CD4-positive, alpha-beta T cell (primary cell): ENCODE measurements around the gene BRMS1. TPM values are rescaled to one million over a fixed set of nuclear protein-coding genes. Genes with fewer than 3 reads are reported as not detected.

ENCODE experiments used
- ATAC-seq: fragments of 200-7000 bp; cut with Tn5 transposase; one replicate; pipeline ENCODE4 v1.10.0; 2022; ENCODE audit warnings: mild to moderate bottlenecking; ENCODE audit not compliant: poor library complexity
- CTCF ChIA-PET: fragments of 350-600 bp; sonication (Branson Sonifier 250); formaldehyde crosslinking; loops from one replicate; lab custom pipeline; 2021; ENCODE audit warnings: antibody characterized with exemption, inconsistent platforms; lab: Charles Lee
- POLR2A ChIA-PET: fragments of 350-600 bp; sonication (Branson Sonifier 250); formaldehyde crosslinking; loops from one replicate; lab custom pipeline; 2021; ENCODE audit warnings: antibody characterized with exemption, inconsistent platforms; lab: Charles Lee
- DNase-seq, 14 experiments: peaks; one replicate each; pipeline ENCODE4 v3.0.0-alpha.2; 2013 to 2020; ENCODE audit warnings: mixed read lengths in 2 of 14
- H3K27ac ChIP-seq, 2 donors: one replicate each; pipeline versions ENCODE4 v1.5.1 to v1.7.0; 2013; ENCODE audit warnings: low read length in 2 of 2, low read depth in 1 of 2, mild to moderate bottlenecking in 1 of 2
- H3K27me3 ChIP-seq, 2 experiments: 1 replicate in 1 of 2; 2 replicates in 1 of 2; pipeline versions ENCODE4 v1.6.1 to v1.7.0; 2013; ENCODE audit warnings: low read length in 2 of 2, control low read depth in 1 of 2, mild to moderate bottlenecking in 1 of 2, moderate library complexity in 1 of 2; ENCODE audit not compliant: insufficient read depth in 2 of 2, control insufficient read depth in 1 of 2
- H3K36me3 ChIP-seq: one replicate; pipeline ENCODE4 v1.6.1; 2013; ENCODE audit warnings: low read length, control low read depth; ENCODE audit not compliant: insufficient read depth
- H3K4me1 ChIP-seq: one replicate; pipeline ENCODE4 v1.6.1; 2013; ENCODE audit warnings: low read length, control low read depth; ENCODE audit not compliant: insufficient read depth
- H3K4me3 ChIP-seq: one replicate; pipeline ENCODE4 v1.5.1; 2013; ENCODE audit warnings: mild to moderate bottlenecking, low read length, moderate library complexity
- H3K9me3 ChIP-seq, 2 experiments: 1 replicate in 1 of 2; 2 replicates in 1 of 2; pipeline versions ENCODE4 v1.6.1 to v1.7.0; 2013; ENCODE audit warnings: low read length in 2 of 2, mild to moderate bottlenecking in 2 of 2, control low read depth in 1 of 2, moderate library complexity in 1 of 2; ENCODE audit not compliant: control insufficient read depth in 1 of 2, insufficient read depth in 1 of 2
- H3K27ac Mint-ChIP-seq: one replicate; pipeline ENCODE4 v1.8.0; 2020; ENCODE audit warnings: mixed read lengths
- H3K27me3 Mint-ChIP-seq: one replicate; pipeline ENCODE4 v1.8.0; 2021; ENCODE audit warnings: mixed read lengths
- H3K36me3 Mint-ChIP-seq: one replicate; pipeline ENCODE4 v1.8.0; 2021; ENCODE audit warnings: low read depth, mixed read lengths
- H3K4me1 Mint-ChIP-seq: one replicate; pipeline ENCODE4 v1.8.0; 2021; ENCODE audit warnings: low read depth, mixed read lengths
- H3K4me3 Mint-ChIP-seq: one replicate; pipeline ENCODE4 v1.8.0; 2020; ENCODE audit warnings: mild to moderate bottlenecking, mixed read lengths
- H3K9me3 Mint-ChIP-seq: one replicate; pipeline ENCODE4 v1.8.0; 2020; ENCODE audit warnings: mixed read lengths
- CTCF ChIP-seq: fragments of 200-600 bp; IDR thresholded peaks from one replicate; pipeline ENCODE4 v1.8.0; 2022; ENCODE audit warnings: antibody characterized with exemption, mild to moderate bottlenecking
- intact Hi-C, 2 experiments: fragments of 100-400 bp; cut with DNase I in 1 of 2; cut with micrococcal nuclease in 1 of 2; formaldehyde crosslinking; loops; one replicate each; pipeline versions ENCODE4 v1.15.1 to v1.9.0; 2023 to 2025; cut with DNase I, micrococcal nuclease
- total RNA-seq, 174 experiments: library from RNA in 2 of 174; stranded (reverse) in 2 of 174; gene quantifications; one replicate each; pipeline ENCODE4 v1.2.3 and lab custom pipeline; 2021 to 2026

The BRMS1 gene
- total RNA-seq, 2 experiments from 2014 or later, result 52.7 to 58.4 TPM

- H3K27ac ChIP-seq, result no peak overlapping the region
- DNase-seq (no peak), ATAC-seq (no peak)
- intact Hi-C loops, result loop anchor here in 1 of 2 experiments (5.0 kb wide), 1 partner anchor 63 kb away; no protein-coding TSS in a partner anchor
- H3K27me3 ChIP-seq, result no peaks in the 10 kb centered on the region
- no peak overlapping the region for H3K4me3 Mint-ChIP-seq
- CTCF ChIA-PET, result no interaction called here
- no peaks in the 10 kb centered on the region for H3K36me3 ChIP-seq
- H3K4me1 ChIP-seq, result peaks cover 46% of the 10 kb centered on the region
- no peak overlapping the region for H3K27ac Mint-ChIP-seq
- no peaks in the 10 kb centered on the region for H3K27me3 Mint-ChIP-seq
- TF ChIP-seq CTCF, result no peak
- no peaks in the 10 kb centered on the region for H3K9me3 Mint-ChIP-seq
- no peaks in the 10 kb centered on the region for H3K9me3 ChIP-seq
- no peak overlapping the region for H3K4me3 ChIP-seq
- H3K36me3 Mint-ChIP-seq, result no peaks in the 10 kb centered on the region
- POLR2A ChIA-PET, result interaction anchor here (0.7 to 3.0 kb wide), 2 partner anchors 12 to 13 kb away, joined by 3 to 39 read pairs; no protein-coding TSS in a partner anchor
- H3K4me1 Mint-ChIP-seq, result peaks cover 60% of the 10 kb centered on the region
Measured at GRCh38 chr11:66324664-66325063, 20.2 kb downstream of the BRMS1 start.

- Histone ChIP-seq H3K9me3 (no peaks in the 10 kb centered on the region), H3K27ac (no peak overlapping the region), H3K27me3 (no peaks in the 10 kb centered on the region), H3K36me3 (no peaks in the 10 kb centered on the region), H3K4me3 (no peak overlapping the region), H3K4me1 (peaks cover 49% of the 10 kb centered on the region)
- no peaks in the 10 kb centered on the region for H3K9me3 Mint-ChIP-seq
- H3K4me1 Mint-ChIP-seq, result peaks cover 70% of the 10 kb centered on the region
- H3K27me3 Mint-ChIP-seq, result no peaks in the 10 kb centered on the region
- H3K27ac Mint-ChIP-seq, result no peak overlapping the region
- intact Hi-C loops, result no loop called here
- ChIA-PET CTCF (no interaction called here), POLR2A (interaction anchor here (0.7 kb wide), 1 partner anchor 11 kb away, joined by 3 read pairs; no protein-coding TSS in a partner anchor)
- H3K36me3 Mint-ChIP-seq, result no peaks in the 10 kb centered on the region
- DNase-seq (no peak), ATAC-seq (no peak)
- TF ChIP-seq CTCF, result no peak
- H3K4me3 Mint-ChIP-seq, result no peak overlapping the region
Measured at GRCh38 chr11:66323684-66324083, 21.2 kb downstream of the BRMS1 start.

- CTCF ChIA-PET, result interaction anchor here (1.4 kb wide), 1 partner anchor 10 kb away, joined by 3 read pairs; no protein-coding TSS in a partner anchor
Measured at GRCh38 chr11:66322732-66323427, 22.0 kb downstream of the BRMS1 start.

More at GRCh38 chr11:66322732-66323427, 22.0 kb downstream of the BRMS1 start:
- H3K4me3 ChIP-seq, result no peak overlapping the region
- no peak overlapping the region for H3K27ac ChIP-seq
- POLR2A ChIA-PET, result no interaction called here
- no peaks in the 10 kb centered on the region for H3K9me3 ChIP-seq
- no peaks in the 10 kb centered on the region for H3K27me3 ChIP-seq
- H3K4me1 ChIP-seq, result peaks cover 49% of the 10 kb centered on the region
- H3K36me3 ChIP-seq, result no peaks in the 10 kb centered on the region
- no peaks in the 10 kb centered on the region for H3K9me3 Mint-ChIP-seq
- DNase-seq (no peak), ATAC-seq (no peak)
- no peak for TF ChIP-seq CTCF
- intact Hi-C loops, result no loop called here
- no peak overlapping the region for H3K4me3 Mint-ChIP-seq
- no peaks in the 10 kb centered on the region for H3K36me3 Mint-ChIP-seq
- H3K27ac Mint-ChIP-seq, result peak overlapping the region; percentile 3
- H3K27me3 Mint-ChIP-seq, result no peaks in the 10 kb centered on the region
- peaks cover 70% of the 10 kb centered on the region for H3K4me1 Mint-ChIP-seq
